Panc1 (cell line): ENCODE measurements around the gene PIGU.

Experiments used
- CTCF ChIP-seq: fragments of 450-650 bp; IDR thresholded peaks from 2 replicates; pipeline ENCODE4 v1.5.1; 2017; ENCODE audit warnings: mild to moderate bottlenecking
- POLR2AphosphoS5 ChIP-seq: IDR thresholded peaks from 2 replicates; pipeline ENCODE4 v1.6.1; 2012; ENCODE audit warnings: mild to moderate bottlenecking, low read depth, low read length, moderate library complexity
- REST ChIP-seq, 2 experiments: IDR thresholded peaks; 2 replicates each; pipeline ENCODE4 v1.6.1; 2011 to 2012; ENCODE audit warnings: low read depth in 2 of 2, control low read depth in 1 of 2, low read length in 1 of 2, mild to moderate bottlenecking in 1 of 2, moderate library complexity in 1 of 2; ENCODE audit not compliant: insufficient read depth in 1 of 2
- SIN3A ChIP-seq: IDR thresholded peaks from 2 replicates; pipeline ENCODE4 v1.6.1; 2012; ENCODE audit warnings: low read depth, mild to moderate bottlenecking, low read length, moderate library complexity, borderline replicate concordance; ENCODE audit not compliant: insufficient read depth
- TCF7L2 ChIP-seq: IDR thresholded peaks from 2 replicates; pipeline ENCODE4 v1.6.1; 2011; ENCODE audit warnings: mild to moderate bottlenecking, low read depth, low read length, inconsistent platforms

DNA sequence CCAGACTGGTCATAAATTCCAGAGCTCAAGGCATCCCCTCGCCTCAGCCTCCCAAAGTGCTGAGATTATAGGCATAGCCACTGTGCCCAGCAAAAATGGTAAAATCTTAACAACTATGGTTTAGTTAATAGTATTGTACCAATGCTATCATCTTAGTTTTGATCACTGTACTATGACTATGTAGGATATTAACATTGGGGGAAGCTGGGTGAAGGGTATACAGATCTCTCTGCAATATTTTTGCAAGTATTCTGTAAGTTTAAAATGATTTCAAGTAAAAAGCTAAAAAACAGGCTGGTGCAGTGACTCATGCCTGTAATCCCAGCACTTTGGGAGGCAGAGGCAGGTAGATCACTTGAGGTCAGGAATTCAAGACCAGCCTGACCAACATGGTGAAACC is 7.8 kb downstream of the PIGU start:
- TF ChIP-seq CTCF (no peak), SIN3A (no peak), REST (IDR thresholded peaks at IDR 0.05; ENCODE audit: insufficient read depth in 1 of 2, low read depth in 2 of 2, low read length in 1 of 2) (no peak), TCF7L2 (no peak), POLR2AphosphoS5 (no peak)
